H1 (cell line): ENCODE results near the gene ZBTB7B. TPM values are rescaled to one million over a fixed set of nuclear protein-coding genes. Genes with fewer than 3 reads are reported as not detected.

Source experiments
- RNF2 ChIP-seq: fragments of 200-900, 300-1000 bp; sonication (generic); IDR thresholded peaks from 2 replicates; pipeline ENCODE4 v1.7.1; 2016; ENCODE audit warnings: borderline replicate concordance, low read depth, mild to moderate bottlenecking, antibody characterized with exemption, low read length; ENCODE audit not compliant: poor library complexity, severe bottlenecking; ENCODE audit errors: missing control alignments
- polyA plus RNA-seq, 7 experiments: library from polyadenylated mRNA; depleted of rRNA in 3 of 7; stranded (reverse) in 5 of 7; unstranded in 2 of 7; fragments of >200 nt in 5 of 7; fragments of 200-250 nt in 2 of 7; gene quantifications; 1 replicate in 5 of 7; 2 replicates in 1 of 7; 4 replicates in 1 of 7; pipeline versions ENCODE4 v1.2.1 to v1.2.3, GENCODE V29; 2011 to 2013; ENCODE audit warnings: missing spikeins in 2 of 7, mixed read lengths in 2 of 7
- total RNA-seq: library from RNA; stranded (reverse); fragmentation: NEBNext Ultra II Directional; extraction: Animal tissue kit (Norgen Biotek cat#: 25700); gene quantifications from 2 replicates; pipeline ENCODE4 v1.2.1, GENCODE V29; 2021

The ZBTB7B gene
- total and polyA plus RNA-seq, 2 of the 8 experiments (the other 6 are each of a cell fraction or from before 2014, with no cell fraction given), result 24.5 to 36.9 TPM

- no peak for TF ChIP-seq RNF2
Observed at GRCh38 chr1:154970631-154971340, 31.8 kb upstream of the ZBTB7B start, which contains the start of gene SHC1 (continued).
